Endodermal cell (in vitro differentiated cells): Measurements from ENCODE around the gene IBTK. TPM values are rescaled to one million over a fixed set of nuclear protein-coding genes. Genes with fewer than 3 reads are reported as not detected.

Experiments
- DNase-seq: peaks from one replicate; pipeline ENCODE4 v3.0.0-alpha.2; 2017
- H3K27ac ChIP-seq: 2 replicates; pipeline ENCODE4 v1.5.1; 2013; ENCODE audit warnings: mild to moderate bottlenecking, low read depth, low read length, moderate library complexity
- H3K27me3 ChIP-seq: 2 replicates; pipeline ENCODE4 v1.6.1; 2013; ENCODE audit warnings: mild to moderate bottlenecking, low read length, moderate library complexity; ENCODE audit not compliant: insufficient read depth, control insufficient read depth, poor library complexity, severe bottlenecking
- H3K36me3 ChIP-seq: 2 replicates; pipeline ENCODE4 v1.7.0; 2013; ENCODE audit warnings: mild to moderate bottlenecking, low read length, moderate library complexity; ENCODE audit not compliant: control insufficient read depth, insufficient read depth
- H3K4me1 ChIP-seq: one replicate; pipeline ENCODE4 v1.7.0; 2013; ENCODE audit warnings: low read length; ENCODE audit not compliant: control insufficient read depth, insufficient read depth
- H3K4me3 ChIP-seq: 2 replicates; pipeline ENCODE4 v1.5.1; 2013; ENCODE audit warnings: mild to moderate bottlenecking, low read length, moderate library complexity
- H3K9ac ChIP-seq: 2 replicates; pipeline ENCODE4 v1.6.1; 2013; ENCODE audit warnings: mild to moderate bottlenecking, low read length, moderate library complexity; ENCODE audit not compliant: poor library complexity, severe bottlenecking; ENCODE audit errors: extremely low read depth
- H3K9me3 ChIP-seq: 2 replicates; pipeline ENCODE4 v1.6.1; 2013; ENCODE audit warnings: mild to moderate bottlenecking, low read length, moderate library complexity; ENCODE audit not compliant: control insufficient read depth
- H3K27ac Mint-ChIP-seq: 2 replicates; pipeline ENCODE4 v1.8.0; 2020; ENCODE audit warnings: mixed read lengths
- H3K27me3 Mint-ChIP-seq: 2 replicates; pipeline ENCODE4 v1.8.0; 2021; ENCODE audit warnings: mild to moderate bottlenecking, mixed read lengths; ENCODE audit not compliant: insufficient read depth
- H3K36me3 Mint-ChIP-seq: 2 replicates; pipeline ENCODE4 v1.8.0; 2020; ENCODE audit warnings: low read depth, mixed read lengths
- H3K4me1 Mint-ChIP-seq: 2 replicates; pipeline ENCODE4 v1.8.0; 2020; ENCODE audit warnings: mixed read lengths
- H3K4me3 Mint-ChIP-seq: 2 replicates; pipeline ENCODE4 v1.8.0; 2020; ENCODE audit warnings: mild to moderate bottlenecking, moderate library complexity, mixed read lengths
- H3K9me3 Mint-ChIP-seq: 2 replicates; pipeline ENCODE4 v1.8.0; 2020; ENCODE audit warnings: mild to moderate bottlenecking, mixed read lengths
- CTCF ChIP-seq: fragments of 200-600 bp; sonication (generic); conservative IDR thresholded peaks from 2 replicates; pipeline ENCODE4 v1.5.0; 2021; ENCODE audit warnings: antibody characterized with exemption, mild to moderate bottlenecking
- WGBS, 2 experiments: methylation state at CpG; one replicate each; pipeline versions ENCODE4 v1.1.5 to v1.1.7; 2013; ENCODE audit warnings: missing lambda C conversion rate in 2 of 2, mixed read lengths in 1 of 2; ENCODE audit not compliant: insufficient coverage in 1 of 2, insufficient read length in 1 of 2; 5-methylcytosine and 5-hydroxymethylcytosine counted together
- total RNA-seq, 2 donors: library from RNA; stranded (reverse); fragmentation: NEBNext Ultra II Directional in 1 of 2; extraction: Animal tissue kit (Norgen Biotek cat#: 25700) in 1 of 2; gene quantifications; 2 replicates in 1 of 2; 3 replicates in 1 of 2; pipeline ENCODE4 v1.2.1, GENCODE V29; 2021

The IBTK gene
- total RNA-seq, 2 donors from 2014 or later = 35.8 to 46.2 TPM

GRCh38 chr6:82246802-82247504 is 591 bp downstream of the IBTK start:
- Mint-ChIP-seq H3K9me3 (peaks cover 3% of the 10 kb centered on the region), H3K27me3 (no peaks in the 10 kb centered on the region), H3K36me3 (peaks cover 26% of the 10 kb centered on the region), H3K4me1 (peaks cover 40% of the 10 kb centered on the region), H3K4me3 (peak overlapping the region; percentile 78), H3K27ac (peak overlapping the region; percentile 98)
- H3K4me1 ChIP-seq = peaks cover 10% of the 10 kb centered on the region
- WGBS, 2 experiments = 4 to 21% methylated on average over 7 to 32 of the region's 32 CpGs
- H3K36me3 ChIP-seq = peaks cover 29% of the 10 kb centered on the region
- peak; percentile 88 for DNase-seq
- H3K9me3 ChIP-seq = peaks cover 13% of the 10 kb centered on the region
- H3K4me3 ChIP-seq = peak overlapping the region; percentile 96
- peak overlapping the region; percentile 94 for H3K27ac ChIP-seq
- no peaks in the 10 kb centered on the region for H3K27me3 ChIP-seq
- peak; percentile 15 for TF ChIP-seq CTCF
- H3K9ac ChIP-seq = peak overlapping the region; percentile 91

GRCh38 chr6:82246370-82246769 is 1.2 kb downstream of the IBTK start:
- peak overlapping the region; percentile 78 for H3K4me3 Mint-ChIP-seq
- peaks cover 3% of the 10 kb centered on the region for H3K9me3 Mint-ChIP-seq
- peak overlapping the region; percentile 96 for H3K4me3 ChIP-seq
- H3K27me3 Mint-ChIP-seq = no peaks in the 10 kb centered on the region
- H3K27me3 ChIP-seq = no peaks in the 10 kb centered on the region
- H3K36me3 Mint-ChIP-seq = peaks cover 27% of the 10 kb centered on the region
- DNase-seq = no peak
- WGBS, 2 experiments = 86 to 89% methylated on average over 11 to 12 of the region's 12 CpGs
- H3K9ac ChIP-seq = peak overlapping the region; percentile 91
- peaks cover 10% of the 10 kb centered on the region for H3K4me1 ChIP-seq
- peaks cover 13% of the 10 kb centered on the region for H3K9me3 ChIP-seq
- H3K27ac Mint-ChIP-seq = peak overlapping the region; percentile 98
- no peak overlapping the region for H3K27ac ChIP-seq
- H3K36me3 ChIP-seq = peaks cover 35% of the 10 kb centered on the region
- peaks cover 36% of the 10 kb centered on the region for H3K4me1 Mint-ChIP-seq
- TF ChIP-seq CTCF = no peak

- peaks cover 37% of the 10 kb centered on the region for H3K4me1 Mint-ChIP-seq
- no peaks in the 10 kb centered on the region for H3K27me3 Mint-ChIP-seq
- Histone ChIP-seq H3K9ac (no peak overlapping the region), H3K27me3 (no peaks in the 10 kb centered on the region), H3K4me1 (peaks cover 11% of the 10 kb centered on the region), H3K9me3 (peaks cover 13% of the 10 kb centered on the region), H3K4me3 (peak overlapping the region; percentile 96), H3K27ac (no peak overlapping the region), H3K36me3 (peaks cover 38% of the 10 kb centered on the region)
- peaks cover 3% of the 10 kb centered on the region for H3K9me3 Mint-ChIP-seq
- no peak for DNase-seq
- H3K27ac Mint-ChIP-seq = peak overlapping the region; percentile 41
- H3K4me3 Mint-ChIP-seq = peak overlapping the region; percentile 78
- 94 to 96% methylated on average over 2 to 4 of the region's 4 CpGs for WGBS, 2 experiments
- H3K36me3 Mint-ChIP-seq = peaks cover 35% of the 10 kb centered on the region
- no peak for TF ChIP-seq CTCF
Measured at GRCh38 chr6:82245376-82245775, 2.2 kb downstream of the IBTK start.
